Measurements from ENCODE around the gene PXDN.

DNA sequence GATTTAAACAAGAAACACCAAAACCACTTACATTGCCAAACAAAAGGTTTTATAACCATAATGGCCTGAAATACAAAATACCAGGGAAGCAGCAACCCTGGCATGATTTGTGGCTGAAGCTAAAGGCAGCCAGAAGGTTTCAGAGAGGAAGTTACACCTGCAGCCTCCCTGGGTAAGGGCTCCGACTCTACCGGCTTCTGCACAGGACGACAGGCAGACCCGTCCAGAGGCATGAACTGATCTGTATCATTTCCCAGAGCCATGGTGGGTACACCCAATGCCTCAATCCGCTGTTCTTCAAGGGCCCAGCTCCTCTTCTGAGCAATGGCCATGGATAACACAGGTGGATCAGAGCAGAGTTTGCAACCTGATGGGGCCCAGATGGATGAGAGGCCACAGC lies 71.6 kb downstream of the PXDN start:
- TF ChIP-seq POLR2A (IDR thresholded peaks at IDR 0.05; ENCODE audit: low read depth, low read length) (no peak), EZH2 (IDR thresholded peaks at IDR 0.05; ENCODE audit: borderline replicate concordance, control insufficient read depth, low read depth, low read length) (no peak), SP1 (IDR thresholded peaks at IDR 0.05; ENCODE audit: low read depth, low read length) (no peak), BHLHE40 (IDR thresholded peaks at IDR 0.05; ENCODE audit: borderline replicate concordance in 1 of 2, low read depth in 2 of 2, low read length in 1 of 2) (no peak), NRF1 (conservative IDR thresholded peaks at IDR 0.05; ENCODE audit: low read depth, low read length) (no peak), FOXM1 (IDR thresholded peaks at IDR 0.05; ENCODE audit: low read depth, low read length) (no peak), RAD21 (IDR thresholded peaks at IDR 0.05; ENCODE audit: insufficient read depth, low read depth, low read length) (no peak), RAD51 (IDR thresholded peaks at IDR 0.05) (no peak), FOS (IDR thresholded peaks at IDR 0.05; ENCODE audit: borderline replicate concordance, extremely low read depth, insufficient read length) (no peak), EP300 (IDR thresholded peaks at IDR 0.05; ENCODE audit: borderline replicate concordance in 1 of 2, control insufficient read depth in 1 of 2, low read depth in 2 of 2, low read length in 2 of 2) (no peak)
- TF ChIP-seq, protein P1, sequence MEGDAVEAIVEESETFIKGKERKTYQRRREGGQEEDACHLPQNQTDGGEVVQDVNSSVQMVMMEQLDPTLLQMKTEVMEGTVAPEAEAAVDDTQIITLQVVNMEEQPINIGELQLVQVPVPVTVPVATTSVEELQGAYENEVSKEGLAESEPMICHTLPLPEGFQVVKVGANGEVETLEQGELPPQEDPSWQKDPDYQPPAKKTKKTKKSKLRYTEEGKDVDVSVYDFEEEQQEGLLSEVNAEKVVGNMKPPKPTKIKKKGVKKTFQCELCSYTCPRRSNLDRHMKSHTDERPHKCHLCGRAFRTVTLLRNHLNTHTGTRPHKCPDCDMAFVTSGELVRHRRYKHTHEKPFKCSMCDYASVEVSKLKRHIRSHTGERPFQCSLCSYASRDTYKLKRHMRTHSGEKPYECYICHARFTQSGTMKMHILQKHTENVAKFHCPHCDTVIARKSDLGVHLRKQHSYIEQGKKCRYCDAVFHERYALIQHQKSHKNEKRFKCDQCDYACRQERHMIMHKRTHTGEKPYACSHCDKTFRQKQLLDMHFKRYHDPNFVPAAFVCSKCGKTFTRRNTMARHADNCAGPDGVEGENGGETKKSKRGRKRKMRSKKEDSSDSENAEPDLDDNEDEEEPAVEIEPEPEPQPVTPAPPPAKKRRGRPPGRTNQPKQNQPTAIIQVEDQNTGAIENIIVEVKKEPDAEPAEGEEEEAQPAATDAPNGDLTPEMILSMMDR (IDR thresholded peaks at IDR 0.05 in 2 of 3, conservative IDR thresholded peaks at IDR 0.05 in 1 of 3; ENCODE audit: control insufficient read depth in 2 of 3, extremely low read depth in 1 of 3, insufficient read depth in 1 of 3, low read depth in 3 of 3, low read length in 3 of 3) = no peak
- TF ChIP-seq, protein P2, sequence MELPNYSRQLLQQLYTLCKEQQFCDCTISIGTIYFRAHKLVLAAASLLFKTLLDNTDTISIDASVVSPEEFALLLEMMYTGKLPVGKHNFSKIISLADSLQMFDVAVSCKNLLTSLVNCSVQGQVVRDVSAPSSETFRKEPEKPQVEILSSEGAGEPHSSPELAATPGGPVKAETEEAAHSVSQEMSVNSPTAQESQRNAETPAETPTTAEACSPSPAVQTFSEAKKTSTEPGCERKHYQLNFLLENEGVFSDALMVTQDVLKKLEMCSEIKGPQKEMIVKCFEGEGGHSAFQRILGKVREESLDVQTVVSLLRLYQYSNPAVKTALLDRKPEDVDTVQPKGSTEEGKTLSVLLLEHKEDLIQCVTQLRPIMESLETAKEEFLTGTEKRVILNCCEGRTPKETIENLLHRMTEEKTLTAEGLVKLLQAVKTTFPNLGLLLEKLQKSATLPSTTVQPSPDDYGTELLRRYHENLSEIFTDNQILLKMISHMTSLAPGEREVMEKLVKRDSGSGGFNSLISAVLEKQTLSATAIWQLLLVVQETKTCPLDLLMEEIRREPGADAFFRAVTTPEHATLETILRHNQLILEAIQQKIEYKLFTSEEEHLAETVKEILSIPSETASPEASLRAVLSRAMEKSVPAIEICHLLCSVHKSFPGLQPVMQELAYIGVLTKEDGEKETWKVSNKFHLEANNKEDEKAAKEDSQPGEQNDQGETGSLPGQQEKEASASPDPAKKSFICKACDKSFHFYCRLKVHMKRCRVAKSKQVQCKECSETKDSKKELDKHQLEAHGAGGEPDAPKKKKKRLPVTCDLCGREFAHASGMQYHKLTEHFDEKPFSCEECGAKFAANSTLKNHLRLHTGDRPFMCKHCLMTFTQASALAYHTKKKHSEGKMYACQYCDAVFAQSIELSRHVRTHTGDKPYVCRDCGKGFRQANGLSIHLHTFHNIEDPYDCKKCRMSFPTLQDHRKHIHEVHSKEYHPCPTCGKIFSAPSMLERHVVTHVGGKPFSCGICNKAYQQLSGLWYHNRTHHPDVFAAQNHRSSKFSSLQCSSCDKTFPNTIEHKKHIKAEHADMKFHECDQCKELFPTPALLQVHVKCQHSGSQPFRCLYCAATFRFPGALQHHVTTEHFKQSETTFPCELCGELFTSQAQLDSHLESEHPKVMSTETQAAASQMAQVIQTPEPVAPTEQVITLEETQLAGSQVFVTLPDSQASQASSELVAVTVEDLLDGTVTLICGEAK (IDR thresholded peaks at IDR 0.05; ENCODE audit: borderline replicate concordance) = no peak
- TF ChIP-seq, protein P3, sequence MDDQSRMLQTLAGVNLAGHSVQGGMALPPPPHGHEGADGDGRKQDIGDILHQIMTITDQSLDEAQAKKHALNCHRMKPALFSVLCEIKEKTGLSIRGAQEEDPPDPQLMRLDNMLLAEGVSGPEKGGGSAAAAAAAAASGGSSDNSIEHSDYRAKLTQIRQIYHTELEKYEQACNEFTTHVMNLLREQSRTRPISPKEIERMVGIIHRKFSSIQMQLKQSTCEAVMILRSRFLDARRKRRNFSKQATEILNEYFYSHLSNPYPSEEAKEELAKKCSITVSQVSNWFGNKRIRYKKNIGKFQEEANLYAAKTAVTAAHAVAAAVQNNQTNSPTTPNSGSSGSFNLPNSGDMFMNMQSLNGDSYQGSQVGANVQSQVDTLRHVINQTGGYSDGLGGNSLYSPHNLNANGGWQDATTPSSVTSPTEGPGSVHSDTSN (IDR thresholded peaks at IDR 0.05; ENCODE audit: insufficient replicate concordance, low read depth, low read length) = no peak
- TF ChIP-seq, protein P4, sequence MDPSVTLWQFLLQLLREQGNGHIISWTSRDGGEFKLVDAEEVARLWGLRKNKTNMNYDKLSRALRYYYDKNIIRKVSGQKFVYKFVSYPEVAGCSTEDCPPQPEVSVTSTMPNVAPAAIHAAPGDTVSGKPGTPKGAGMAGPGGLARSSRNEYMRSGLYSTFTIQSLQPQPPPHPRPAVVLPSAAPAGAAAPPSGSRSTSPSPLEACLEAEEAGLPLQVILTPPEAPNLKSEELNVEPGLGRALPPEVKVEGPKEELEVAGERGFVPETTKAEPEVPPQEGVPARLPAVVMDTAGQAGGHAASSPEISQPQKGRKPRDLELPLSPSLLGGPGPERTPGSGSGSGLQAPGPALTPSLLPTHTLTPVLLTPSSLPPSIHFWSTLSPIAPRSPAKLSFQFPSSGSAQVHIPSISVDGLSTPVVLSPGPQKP (IDR thresholded peaks at IDR 0.05; ENCODE audit: low read depth, low read length) = no peak

Measured in GM12878 (cell line).